B cell (primary cell): ENCODE measurements around the gene SHPK. TPM values are rescaled to one million over a fixed set of nuclear protein-coding genes. Genes with fewer than 3 reads are reported as not detected.
A peak's percentile ranks its signal among the peaks of the same experiment; 100 is the strongest.

Experiments
- ATAC-seq: fragments of 200-7000 bp; cut with Tn5 transposase; one replicate; pipeline ENCODE4 v1.10.0; 2021; ENCODE audit warnings: low read depth, mild to moderate bottlenecking, moderate number of reproducible peaks, moderate library complexity
- CTCF ChIA-PET: fragments of 350-600 bp; sonication (Branson Sonifier 250); formaldehyde crosslinking; loops from one replicate; lab custom pipeline; 2021; ENCODE audit warnings: antibody characterized with exemption, inconsistent platforms; lab: Charles Lee
- POLR2A ChIA-PET: fragments of 350-600 bp; sonication (Branson Sonifier 250); formaldehyde crosslinking; loops from one replicate; lab custom pipeline; 2021; ENCODE audit warnings: antibody characterized with exemption; lab: Charles Lee
- DNase-seq: peaks from one replicate; pipeline ENCODE4 v3.0.0; 2013
- H2AFZ ChIP-seq: 2 replicates; pipeline ENCODE4 v1.6.1; 2012; ENCODE audit warnings: mild to moderate bottlenecking, low read depth, low read length; ENCODE audit not compliant: insufficient read depth, poor library complexity, severe bottlenecking
- H3K27ac ChIP-seq, 2 donors: 1 replicate in 1 of 2; 2 replicates in 1 of 2; pipeline ENCODE4 v1.5.1; 2012 to 2013; ENCODE audit warnings: low read length in 2 of 2, mild to moderate bottlenecking in 2 of 2, moderate library complexity in 1 of 2
- H3K27me3 ChIP-seq, 4 experiments: fragments of 200-600 bp in 1 of 4; sonication (generic) in 1 of 4; replicated peaks in 1 of 4; 1 replicate in 2 of 4; 2 replicates in 2 of 4; pipeline versions ENCODE4 v1.6.1 to v1.7.0; 2013 to 2016; ENCODE audit warnings: low read length in 3 of 4, mild to moderate bottlenecking in 2 of 4, mixed read lengths in 1 of 4, moderate library complexity in 1 of 4; ENCODE audit not compliant: insufficient read depth in 4 of 4, control insufficient read depth in 3 of 4; ENCODE audit errors: control extremely low read depth in 1 of 4
- H3K36me3 ChIP-seq, 2 experiments: replicated peaks in 1 of 2; 1 replicate in 1 of 2; 2 replicates in 1 of 2; pipeline versions ENCODE4 v1.6.1 to v1.7.1; 2013; ENCODE audit warnings: low read length in 1 of 2; ENCODE audit not compliant: insufficient read depth in 2 of 2, control insufficient read depth in 1 of 2; ENCODE audit errors: control extremely low read depth in 1 of 2, extremely low read depth in 1 of 2
- H3K4me1 ChIP-seq, 2 donors: fragments of 200-600 bp in 1 of 2; sonication (generic) in 1 of 2; 1 replicate in 1 of 2; 2 replicates in 1 of 2; pipeline versions ENCODE4 v1.5.1 to v1.6.1; 2013 to 2017; ENCODE audit warnings: low read length in 2 of 2; ENCODE audit not compliant: control insufficient read depth in 2 of 2, insufficient read depth in 2 of 2
- H3K4me2 ChIP-seq: replicated peaks from 2 replicates; pipeline ENCODE3; 2012; ENCODE audit warnings: mild to moderate bottlenecking, low read depth, low read length; ENCODE audit not compliant: poor library complexity, severe bottlenecking
- H3K4me3 ChIP-seq, 5 experiments: fragments of 200-600 bp in 1 of 5; sonication (generic) in 1 of 5; 1 replicate in 3 of 5; 2 replicates in 2 of 5; pipeline versions ENCODE4 v1.5.1 to v1.7.0; 2011 to 2016; ENCODE audit warnings: low read length in 4 of 5, mild to moderate bottlenecking in 4 of 5, low read depth in 2 of 5, control low read depth in 1 of 5, moderate library complexity in 1 of 5; ENCODE audit not compliant: insufficient read depth in 1 of 5; ENCODE audit errors: control extremely low read depth in 1 of 5, extremely low read depth in 1 of 5
- H3K79me2 ChIP-seq: fragments of 200-600 bp; sonication (generic); one replicate; pipeline ENCODE4 v1.6.0; 2016; ENCODE audit warnings: low read length; ENCODE audit not compliant: control insufficient read depth, insufficient read depth
- H3K9ac ChIP-seq: fragments of 200-600 bp; sonication (generic); 2 replicates; pipeline ENCODE4 v1.6.1; 2017; ENCODE audit warnings: mild to moderate bottlenecking, low read length, moderate library complexity
- H3K9me3 ChIP-seq, 3 donors: one replicate each; pipeline versions ENCODE4 v1.6.1 to v1.7.1; 2013; ENCODE audit warnings: low read length in 2 of 3; ENCODE audit not compliant: control insufficient read depth in 2 of 3, insufficient read depth in 1 of 3; ENCODE audit errors: control extremely low read depth in 1 of 3
- H4K20me1 ChIP-seq: 2 replicates; pipeline ENCODE4 v1.6.0; 2012; ENCODE audit warnings: mild to moderate bottlenecking, low read length; ENCODE audit not compliant: insufficient read depth, control insufficient read depth, poor library complexity, severe bottlenecking
- H3K27ac Mint-ChIP-seq: one replicate; pipeline ENCODE4 v1.8.0; 2021; ENCODE audit warnings: mixed read lengths
- H3K27me3 Mint-ChIP-seq: one replicate; pipeline ENCODE4 v1.8.0; 2021; ENCODE audit warnings: mixed read lengths
- H3K4me1 Mint-ChIP-seq: one replicate; pipeline ENCODE4 v1.8.0; 2021; ENCODE audit warnings: mixed read lengths
- H3K4me3 Mint-ChIP-seq: one replicate; pipeline ENCODE4 v1.8.0; 2021; ENCODE audit warnings: mixed read lengths
- H3K9me3 Mint-ChIP-seq: one replicate; pipeline ENCODE4 v1.8.0; 2022; ENCODE audit warnings: mixed read lengths; ENCODE audit not compliant: insufficient read depth
- CTCF ChIP-seq: fragments of 200-600 bp; IDR thresholded peaks from one replicate; pipeline ENCODE4 v1.8.0; 2022; ENCODE audit warnings: antibody characterized with exemption, mild to moderate bottlenecking
- EZH2 ChIP-seq: IDR thresholded peaks from 2 replicates; pipeline ENCODE4 v1.6.1; 2012; ENCODE audit warnings: borderline replicate concordance, low read depth, mild to moderate bottlenecking, moderate library complexity, low read length; ENCODE audit not compliant: insufficient read depth, poor library complexity, severe bottlenecking
- WGBS: methylation state at CpG from one replicate; pipeline ENCODE4 v1.1.5; 2013; ENCODE audit warnings: missing lambda C conversion rate; ENCODE audit not compliant: insufficient coverage; 5-methylcytosine and 5-hydroxymethylcytosine counted together
- intact Hi-C: fragments of 100-400 bp; cut with micrococcal nuclease; formaldehyde crosslinking; loops from one replicate; pipeline ENCODE4 v1.10.0; 2022
- polyA plus RNA-seq: library from polyadenylated mRNA; depleted of rRNA; stranded (reverse); fragments of >200 nt; gene quantifications from 2 replicates; pipeline ENCODE4 v1.2.3, GENCODE V29; 2012
- total RNA-seq, 2 donors: library from RNA; stranded (reverse); fragments of 120-200 nt in 1 of 2; gene quantifications; 1 replicate in 1 of 2; 2 replicates in 1 of 2; pipeline versions ENCODE4 v1.2.3 to v1.2.4, GENCODE V29; 2013 to 2022

Gene SHPK
- total and polyA plus RNA-seq, 2 donors (not counting 1 experiment from before 2014, with no cell fraction given), result 5.9 to 16.1 TPM

GRCh38 chr17:3647251-3647650 lies 11.2 kb upstream of the SHPK start:
- no peak for TF ChIP-seq EZH2
- TF ChIP-seq CTCF, result no peak
- CTCF ChIA-PET, result interaction anchor here (0.8 to 2.6 kb wide), 9 partner anchors 11 to 599 kb away, joined by 3 to 11 read pairs (median 3); partner anchors contain the start of genes CTNS and SHPK

DNA sequence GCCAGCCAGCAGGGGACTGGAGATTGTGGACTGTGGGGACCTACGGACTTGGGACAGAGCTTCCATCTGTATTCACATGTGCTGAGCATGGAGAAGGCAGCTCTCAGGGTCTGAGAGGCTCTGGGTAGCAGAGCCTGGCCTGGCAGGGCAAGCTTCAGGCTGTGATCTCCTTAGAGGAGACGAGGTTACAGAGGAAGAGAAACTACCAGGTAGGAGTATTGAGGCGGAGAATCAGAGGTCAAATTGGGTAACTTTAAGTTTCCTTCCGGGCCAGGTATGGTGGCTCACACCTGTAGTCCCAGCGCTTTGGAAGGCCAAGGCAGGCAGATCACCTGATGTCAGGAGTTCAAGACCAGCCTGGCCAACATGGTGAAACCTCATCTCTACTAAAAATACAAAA lies 9.3 kb upstream of the SHPK start:
- intact Hi-C loops, result loop anchor here (5.0 kb wide), 1 partner anchor 108 kb away; no protein-coding TSS in a partner anchor
- Mint-ChIP-seq H3K4me3 (peak overlapping the region; percentile 14), H3K4me1 (peaks cover 27% of the 10 kb centered on the region), H3K9me3 (no peaks in the 10 kb centered on the region), H3K27me3 (no peaks in the 10 kb centered on the region), H3K27ac (peak overlapping the region; percentile 82)
- Histone ChIP-seq H3K27ac (peak overlapping the region; percentile 11 to 36), H4K20me1 (no peaks in the 10 kb centered on the region), H3K9ac (no peak overlapping the region), H3K79me2 (no peaks in the 10 kb centered on the region), H3K4me2 (peak overlapping the region; percentile 32), H3K27me3 (no peaks in the 10 kb centered on the region), H2AFZ (no peak overlapping the region), H3K4me1 (peaks cover 20 to 28% of the 10 kb centered on the region in 2 donors), H3K36me3 (peaks cover 1 to 5% of the 10 kb centered on the region in 2 experiments), H3K9me3 (no peaks in the 10 kb centered on the region), H3K4me3 (no peak overlapping the region)
- DNase-seq (no peak), ATAC-seq (no peak)
- CTCF ChIA-PET, result interaction anchor here (0.8 to 2.6 kb wide), 2 partner anchors 9 to 48 kb away, joined by 3 to 9 read pairs; partner anchors contain the start of genes CTNS and SHPK
- TF ChIP-seq EZH2, result no peak
- TF ChIP-seq CTCF, result no peak
- 38% methylated on average over 5 of the region's 5 CpGs for WGBS
- POLR2A ChIA-PET, result interaction anchor here (0.7 to 1.8 kb wide), 3 partner anchors 9 to 597 kb away, joined by 5 to 6 read pairs (median 6); partner anchors contain the start of gene SHPK

More at GRCh38 chr17:3647251-3647650, 11.2 kb upstream of the SHPK start:
- H3K27me3 Mint-ChIP-seq, result no peaks in the 10 kb centered on the region
- ATAC-seq (no peak), DNase-seq (no peak)
- Histone ChIP-seq H3K79me2 (no peaks in the 10 kb centered on the region), H4K20me1 (no peaks in the 10 kb centered on the region), H3K4me3 (no peak overlapping the region), H3K36me3 (peaks cover 3 to 5% of the 10 kb centered on the region in 2 experiments), H3K9me3 (no peaks in the 10 kb centered on the region), H3K9ac (no peak overlapping the region), H3K4me2 (no peak overlapping the region), H3K4me1 (peaks cover 20 to 28% of the 10 kb centered on the region in 2 donors), H3K27ac (no peak overlapping the region), H2AFZ (no peak overlapping the region), H3K27me3 (no peaks in the 10 kb centered on the region)
- 97% methylated on average over 12 of the region's 12 CpGs for WGBS
- H3K4me1 Mint-ChIP-seq, result peaks cover 27% of the 10 kb centered on the region
- intact Hi-C loops, result loop anchor here (5.0 kb wide), 1 partner anchor 110 kb away; no protein-coding TSS in a partner anchor
- H3K4me3 Mint-ChIP-seq, result no peak overlapping the region
- POLR2A ChIA-PET, result no interaction called here
- H3K9me3 Mint-ChIP-seq, result no peaks in the 10 kb centered on the region
- H3K27ac Mint-ChIP-seq, result no peak overlapping the region
